ENCODE measurements around the gene RBP7.
"Not testable (repeated sequence)": the region's sequence is repeated elsewhere in the genome, so short reads cannot be mapped to it uniquely, and the experiment has no call there.

The RBP7 gene

GRCh38 chr1:9996624-9997582 lies at the start of gene RBP7:
Gene RBP7, plus strand, starts transcription at chr1:9997228. Its CDS starts 31 bp downstream, at chr1:9997259.
- no peak for DNase-seq

- no peak for DNase-seq
Observed at GRCh38 chr1:9957726-9958125, 39.3 kb upstream of the RBP7 start.

DNA sequence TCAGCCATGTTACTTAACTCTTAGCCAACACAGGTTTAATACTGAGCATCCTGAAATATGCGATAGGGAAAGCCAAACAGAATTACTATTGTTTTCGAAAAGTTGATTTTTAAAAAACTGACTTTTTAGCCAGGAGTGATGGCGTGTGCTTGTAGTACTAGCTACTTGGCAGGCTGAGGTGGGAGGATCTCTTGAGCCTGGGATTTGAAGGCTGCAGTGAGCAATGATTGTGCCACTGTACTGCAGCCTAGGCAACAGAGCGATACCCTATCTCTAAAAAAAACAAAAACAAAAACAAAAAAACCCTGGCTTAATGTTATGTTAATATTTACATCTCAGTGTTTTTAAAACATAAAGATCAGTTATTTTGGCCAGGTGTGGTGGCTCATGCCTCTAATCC lies 37.0 kb upstream of the RBP7 start:
- no peak for DNase-seq

- peak; percentile 31 for DNase-seq
Observed at GRCh38 chr1:9960706-9961562, 36.1 kb upstream of the RBP7 start.

DNA sequence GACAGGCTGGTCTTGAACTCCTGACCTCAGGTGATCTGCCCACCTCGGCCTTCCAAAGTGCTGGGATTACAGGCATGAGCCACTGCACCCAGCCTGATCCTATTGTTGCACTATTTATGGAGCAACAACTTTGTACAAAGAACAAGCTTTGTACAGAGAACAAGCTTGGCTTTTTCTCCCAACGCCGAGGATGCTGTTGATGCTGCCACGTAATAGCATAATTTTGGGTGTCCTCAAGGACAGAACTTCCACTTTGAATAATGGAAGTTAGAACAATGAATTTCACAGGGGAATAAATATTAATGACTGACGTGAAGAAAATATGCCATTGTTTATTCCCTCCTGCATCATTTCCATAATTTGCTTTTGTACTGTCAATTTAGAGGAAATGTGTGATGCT lies 12.8 kb upstream of the RBP7 start:
- no peak for DNase-seq

GRCh38 chr1:9985001-9985400 lies 12.0 kb upstream of the RBP7 start:
- no peak for DNase-seq

DNA sequence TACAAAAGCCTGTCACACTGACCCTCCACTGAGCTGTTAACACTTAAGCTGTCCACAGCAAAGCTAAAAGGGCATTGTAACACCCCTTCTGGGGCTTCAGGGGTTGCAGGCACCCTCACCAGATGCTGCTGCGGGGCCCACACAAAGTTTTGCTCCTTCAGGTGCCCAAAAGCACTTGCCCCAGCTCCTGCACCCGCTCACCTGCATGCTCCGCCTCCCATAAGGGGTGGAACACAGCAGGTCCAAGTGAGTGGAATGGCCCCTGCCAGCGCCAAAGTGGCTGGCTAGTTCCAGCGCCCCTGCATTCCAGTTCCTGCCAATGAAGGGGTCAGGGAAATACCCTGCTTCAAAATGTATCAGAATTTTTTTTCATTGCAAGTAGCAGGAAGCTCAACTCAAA lies 7.3 kb upstream of the RBP7 start:
- DNase-seq = no peak

GRCh38 chr1:9990944-9991343 lies 6.1 kb upstream of the RBP7 start:
- no peak for DNase-seq

DNA sequence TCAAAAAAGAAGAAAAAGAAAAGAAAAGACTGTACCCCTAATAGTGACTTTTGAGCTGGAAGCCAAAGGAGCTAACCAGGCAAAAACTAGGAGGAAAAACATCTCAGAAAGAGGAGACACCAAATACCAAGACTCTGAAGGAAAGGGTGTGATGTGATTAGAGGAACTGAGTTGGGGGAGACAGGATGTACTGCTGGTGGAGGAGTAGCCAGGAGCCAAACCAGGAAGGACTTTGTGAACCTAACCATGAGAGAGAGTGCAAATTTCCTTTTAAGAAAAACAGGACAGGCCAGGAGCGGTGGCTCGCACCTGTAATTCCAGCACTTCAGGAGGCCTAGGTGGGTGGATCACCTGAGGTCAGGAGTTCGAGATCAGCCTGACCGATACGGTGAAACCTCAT lies 4.1 kb upstream of the RBP7 start:
- DNase-seq = no peak

DNA sequence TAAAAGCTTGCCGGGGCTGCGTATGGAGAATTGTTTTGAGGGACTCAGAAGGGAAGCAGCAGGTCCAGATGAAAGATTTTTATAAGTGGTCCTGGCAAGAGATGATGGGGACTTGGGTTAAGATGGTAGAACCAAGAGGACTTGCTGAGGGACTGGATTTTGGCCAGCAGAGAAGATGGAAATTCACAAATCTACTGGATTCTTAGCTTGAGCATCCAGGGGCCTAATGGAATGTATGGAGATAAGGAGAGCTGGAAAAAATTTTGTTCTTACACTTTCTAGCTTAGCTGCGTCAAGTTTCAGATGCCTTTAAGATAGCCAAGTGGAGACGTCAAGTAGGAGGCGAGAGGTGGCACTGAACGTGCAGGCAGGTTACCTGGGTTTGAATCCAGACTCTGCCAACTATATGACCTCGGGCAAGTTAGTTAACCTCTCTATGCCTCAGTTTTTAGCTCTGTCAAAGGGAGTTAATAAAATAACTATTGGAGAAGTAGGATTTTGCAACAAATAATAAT lies 3.4 kb upstream of the RBP7 start:
- no peak for DNase-seq

DNA sequence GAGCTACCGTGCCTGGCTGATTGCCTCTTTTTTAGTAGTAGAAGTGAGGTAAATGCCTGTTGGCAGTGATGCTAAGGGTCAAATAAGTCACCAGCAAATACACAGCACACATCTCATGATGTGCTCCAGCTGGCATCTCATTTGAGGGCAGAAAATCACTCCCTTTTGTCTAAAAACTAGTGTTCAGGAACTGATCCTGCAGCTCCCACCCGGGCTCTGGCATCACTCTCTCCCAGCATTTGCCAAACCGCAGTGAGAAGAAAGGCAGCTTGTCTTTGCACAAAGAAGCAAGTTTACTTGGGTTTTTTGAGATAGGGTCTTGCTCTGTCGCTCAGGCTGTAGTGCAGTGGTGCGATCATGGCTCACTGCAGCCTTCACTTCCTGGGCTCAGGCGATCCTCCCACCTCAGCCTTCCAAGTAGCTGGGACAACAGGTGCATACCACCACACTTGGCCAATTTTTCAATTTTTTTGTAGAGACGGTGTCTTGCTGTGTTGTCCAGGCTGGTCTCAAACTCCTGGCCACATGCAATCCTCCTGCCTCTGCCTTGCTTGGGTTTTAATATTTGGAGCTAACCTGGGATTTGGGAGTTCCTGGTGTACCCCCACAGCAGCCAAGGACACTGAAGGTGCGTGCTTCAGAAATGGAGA lies 4.1 kb downstream of the RBP7 start:
- no peak for DNase-seq

- not testable (repeated sequence) for DNase-seq
Observed at GRCh38 chr1:10005248-10005647, 8.2 kb downstream of the RBP7 start.

DNA sequence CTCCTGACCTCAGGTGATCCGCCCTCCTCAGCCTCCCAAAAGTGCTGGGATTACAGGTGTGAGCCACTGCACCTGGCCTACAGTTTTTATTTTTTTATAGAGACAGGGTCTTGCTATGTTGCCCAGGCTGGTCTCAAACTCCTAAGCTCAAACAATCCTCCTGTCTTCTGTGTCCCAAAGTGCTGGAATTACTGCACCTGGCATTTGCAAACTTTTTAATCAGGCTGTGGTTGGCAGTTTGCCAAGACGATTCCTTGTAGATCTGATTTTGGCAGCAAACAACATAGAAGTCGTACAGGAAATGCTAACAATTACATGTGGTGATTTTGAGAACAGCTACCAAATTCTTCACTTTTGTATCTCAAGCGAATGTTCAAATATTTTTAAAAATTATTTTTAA lies 10.1 kb downstream of the RBP7 start:
- DNase-seq = no peak

- no peak for DNase-seq
Observed at GRCh38 chr1:10014016-10014415, 17.0 kb downstream of the RBP7 start.

- no peak for DNase-seq
Observed at GRCh38 chr1:10019561-10019960, 22.5 kb downstream of the RBP7 start.

GRCh38 chr1:10020086-10020485 lies 23.1 kb downstream of the RBP7 start:
- DNase-seq = no peak

DNA sequence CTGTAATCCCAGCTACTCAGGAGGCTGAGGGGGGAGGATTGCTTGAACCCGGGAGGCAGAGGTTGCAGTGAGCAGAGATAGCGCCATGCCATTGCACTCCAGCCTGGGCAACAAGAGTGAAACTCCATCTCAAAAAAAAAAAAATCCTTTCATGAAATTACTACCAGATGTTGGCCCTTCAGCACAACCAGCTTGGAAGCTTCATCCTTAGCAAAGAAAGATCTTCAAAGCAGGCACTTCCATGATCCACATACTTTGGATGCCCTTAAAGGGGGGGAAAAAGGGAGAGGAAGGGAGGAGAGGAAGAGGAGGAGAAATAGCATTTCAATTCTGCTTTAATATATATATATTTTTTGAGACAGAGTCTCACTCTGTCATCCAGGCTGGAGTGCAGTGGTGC lies 23.6 kb downstream of the RBP7 start:
- not testable (repeated sequence) for DNase-seq

DNA sequence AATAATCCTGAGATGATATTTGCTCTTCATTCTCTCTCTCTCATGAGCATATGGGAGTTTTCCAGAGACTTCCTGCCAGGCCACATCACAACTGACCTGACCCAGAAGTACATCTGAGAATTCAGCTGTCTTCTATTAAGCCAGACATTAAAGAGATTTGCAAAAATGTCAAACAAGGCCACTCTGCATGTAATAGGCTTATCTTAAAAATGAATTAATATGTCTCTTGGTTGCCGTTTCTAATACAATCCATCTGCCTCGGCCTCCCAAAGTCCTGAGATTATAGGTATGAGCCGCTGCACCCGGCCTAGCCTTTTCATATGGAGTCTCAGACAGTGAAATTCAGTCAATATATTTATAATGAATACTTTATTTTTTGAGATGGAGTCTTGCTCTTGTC lies 25.0 kb downstream of the RBP7 start:
- DNase-seq = not testable (repeated sequence)

- no peak for DNase-seq
Observed at GRCh38 chr1:10022656-10023055, 25.6 kb downstream of the RBP7 start.

DNA sequence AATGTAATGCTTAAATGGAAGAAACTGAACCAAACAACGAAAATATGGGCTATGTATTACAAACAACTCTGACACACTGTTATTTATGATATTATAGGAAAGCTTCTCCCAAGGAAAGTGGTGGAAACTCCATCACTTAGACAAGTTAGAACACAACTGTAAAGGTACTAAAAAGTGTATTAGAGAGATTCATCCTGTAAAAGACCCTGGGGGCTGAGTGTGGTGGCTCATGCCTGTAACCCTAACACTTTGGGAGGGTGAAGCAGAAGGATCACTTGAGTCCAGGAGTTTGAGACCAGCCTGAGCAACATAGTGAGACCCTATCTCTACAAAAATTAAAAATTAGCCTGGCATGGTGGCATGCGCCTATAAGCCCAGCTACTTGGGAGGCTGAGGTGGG lies 28.3 kb downstream of the RBP7 start:
- DNase-seq = no peak

- DNase-seq = no peak
Observed at GRCh38 chr1:10027027-10027426, 30.0 kb downstream of the RBP7 start.

- not testable (repeated sequence) for DNase-seq
Observed at GRCh38 chr1:10028956-10029500, 32.0 kb downstream of the RBP7 start.

DNA sequence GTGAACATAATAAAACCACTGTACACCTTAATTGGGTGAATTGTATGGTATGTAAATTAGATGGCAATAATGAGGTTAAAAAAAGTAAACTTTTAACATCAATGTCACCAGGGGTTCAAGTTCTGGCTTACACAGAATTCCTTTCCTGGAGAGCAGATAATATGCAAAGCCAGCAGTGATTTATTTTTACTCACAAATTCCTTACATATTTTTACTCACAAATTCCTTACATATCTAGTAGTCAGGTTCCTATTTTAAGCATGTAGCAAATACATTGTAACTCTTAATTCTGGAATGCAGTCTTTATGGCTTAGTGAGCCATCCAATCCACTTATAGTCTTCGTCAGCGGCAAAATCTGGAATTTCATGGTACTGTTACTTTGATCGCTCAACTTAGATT lies 34.4 kb downstream of the RBP7 start:
- DNase-seq = no peak

Data from left hindlimb (tissue), 1 donor.